Measurements from ENCODE around the gene STAC2.

The STAC2 gene

GRCh38 chr17:39209317-39210092, 16.2 kb downstream of the STAC2 start:
- DNase-seq = no peak

DNA sequence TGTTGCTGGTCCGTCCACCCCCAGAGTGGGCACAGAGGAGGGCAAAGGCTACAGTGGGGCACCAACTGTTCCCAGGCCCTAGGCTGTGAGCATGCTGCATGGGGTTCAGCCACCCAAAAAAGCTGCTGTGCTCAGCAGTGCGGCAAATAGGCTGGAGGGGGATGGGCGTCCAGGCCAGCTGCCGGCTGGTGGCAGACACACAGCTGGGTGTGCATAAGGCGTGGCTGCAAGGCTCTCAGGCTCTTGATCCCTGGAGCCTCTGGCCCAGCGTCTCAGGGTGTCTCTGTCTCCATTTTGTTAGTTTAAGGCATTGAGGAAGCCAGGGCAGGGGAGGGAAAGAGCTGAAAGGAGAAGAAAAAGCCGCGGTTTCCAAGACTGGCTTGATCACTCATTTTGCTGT, 16.9 kb downstream of the STAC2 start:
- DNase-seq = no peak

- no peak for DNase-seq
Observed at GRCh38 chr17:39208136-39208535, 17.6 kb downstream of the STAC2 start.

- no peak for DNase-seq
Observed at GRCh38 chr17:39205112-39205526, 20.6 kb downstream of the STAC2 start.

GRCh38 chr17:39204245-39204644, 21.5 kb downstream of the STAC2 start:
- DNase-seq = no peak

DNA sequence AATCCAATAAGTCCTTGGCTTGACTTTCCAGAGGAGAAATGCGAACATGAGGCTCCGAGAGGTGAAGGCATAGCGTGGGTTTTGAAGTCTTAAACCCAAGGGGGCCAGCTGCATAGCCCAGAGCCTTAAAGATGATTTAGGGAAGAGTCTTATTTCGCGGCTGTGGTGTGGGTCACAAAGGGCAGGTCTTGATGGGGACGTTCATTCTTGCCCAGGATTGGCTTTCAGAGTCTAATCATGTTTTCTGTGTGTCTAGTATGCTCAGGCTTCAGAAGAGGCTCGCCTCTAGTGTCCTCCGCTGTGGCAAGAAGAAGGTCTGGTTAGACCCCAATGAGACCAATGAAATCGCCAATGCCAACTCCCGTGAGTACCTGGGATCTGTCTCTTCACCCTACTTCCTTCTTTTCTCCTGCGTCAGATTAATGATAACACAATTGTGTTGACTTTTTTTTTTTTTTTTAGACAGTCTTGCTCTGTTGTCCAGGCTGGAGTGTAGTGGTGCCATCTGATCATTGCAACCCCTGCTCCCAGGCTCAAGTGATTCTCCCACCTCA, 24.7 kb downstream of the STAC2 start:
- no peak for DNase-seq

GRCh38 chr17:39200070-39200879, 25.5 kb downstream of the STAC2 start, which contains the start of gene RPL19:
TSS of gene RPL19 (plus strand) at chr17:39200283. CDS start at chr17:39200345, 62 bp downstream.
- DNase-seq = peak; percentile 66

- DNase-seq = peak; percentile 71
Observed at GRCh38 chr17:39199820-39200069, 26.0 kb downstream of the STAC2 start.

- DNase-seq = no peak
Observed at GRCh38 chr17:39198186-39198566, 27.6 kb downstream of the STAC2 start.

DNA sequence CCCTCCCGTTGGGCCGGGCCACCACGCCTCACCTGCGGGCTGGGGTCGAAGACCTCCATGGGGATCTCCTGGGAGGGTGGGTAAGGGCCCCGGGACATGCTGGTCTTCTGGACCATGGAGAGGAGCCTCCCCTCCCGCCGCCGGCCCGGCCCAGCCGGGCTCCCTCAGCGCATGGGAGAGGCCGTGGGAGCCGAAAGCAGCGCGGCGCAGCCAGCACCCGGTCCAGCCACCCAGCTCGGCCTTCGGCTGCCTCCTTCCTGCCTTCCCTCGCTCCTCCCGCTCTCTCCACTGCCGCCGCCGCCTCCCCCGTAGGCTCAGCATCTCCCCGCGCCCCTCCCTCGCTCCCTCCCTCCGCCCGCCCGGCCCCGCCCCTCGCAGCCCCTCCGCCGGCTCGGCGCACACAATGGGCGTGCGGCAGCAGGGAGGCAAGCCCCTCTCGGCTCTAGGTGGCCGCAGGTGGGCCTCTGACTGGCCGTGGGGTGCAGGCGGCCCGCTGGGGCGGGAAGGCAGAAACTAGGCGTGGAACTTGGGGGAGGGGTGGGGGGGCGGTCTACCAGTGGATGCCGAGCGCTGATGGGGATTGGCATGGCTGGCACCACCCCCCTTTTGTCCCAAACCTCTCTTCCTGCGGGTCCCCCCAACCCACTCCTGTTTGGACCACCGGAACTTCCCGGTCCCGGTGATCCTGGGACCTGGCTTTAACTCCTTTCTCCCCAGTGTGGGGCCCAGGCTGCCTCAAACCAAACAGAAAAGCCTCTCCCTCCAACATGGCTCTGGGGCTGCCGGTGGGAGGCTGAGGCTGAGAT, 28.2 kb downstream of the STAC2 start, which contains the start of gene CACNB1:
TSS of gene CACNB1 (minus strand) at position 290 of the 806 bp plus-strand sequence. CDS start at position 116, 174 bp downstream.
- DNase-seq = peak; percentile 83

- DNase-seq = no peak
Observed at GRCh38 chr17:39196808-39197291, 28.9 kb downstream of the STAC2 start.

DNA sequence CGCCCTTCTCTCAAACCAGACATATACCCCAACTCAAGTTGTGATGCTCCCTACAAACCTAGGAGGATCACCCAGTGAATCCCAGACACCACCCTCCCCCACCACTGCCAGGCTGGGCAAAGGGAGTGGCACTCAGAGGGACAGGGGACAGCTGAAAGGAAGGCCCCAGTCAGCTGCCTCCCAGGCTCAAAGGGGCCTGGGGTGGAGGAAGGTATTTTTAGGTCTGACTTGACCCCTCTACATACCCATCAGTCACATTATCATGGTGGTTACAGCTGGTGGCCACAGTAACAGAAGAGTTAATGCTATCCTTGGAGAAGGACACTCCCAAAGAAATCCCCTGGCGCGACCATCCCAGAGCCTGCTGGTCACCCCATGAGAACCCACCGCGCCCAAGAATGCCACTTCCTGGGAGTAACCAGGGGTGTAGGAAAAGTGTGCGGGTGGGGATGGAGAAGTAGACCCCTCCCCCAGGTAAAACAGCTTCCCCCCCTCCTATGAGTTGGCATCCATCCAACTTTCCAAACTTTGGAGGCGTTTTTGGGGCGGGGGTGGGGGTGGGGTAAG, 29.4 kb downstream of the STAC2 start:
- no peak for DNase-seq

GRCh38 chr17:39195568-39196160, 30.1 kb downstream of the STAC2 start:
- DNase-seq = no peak

DNA sequence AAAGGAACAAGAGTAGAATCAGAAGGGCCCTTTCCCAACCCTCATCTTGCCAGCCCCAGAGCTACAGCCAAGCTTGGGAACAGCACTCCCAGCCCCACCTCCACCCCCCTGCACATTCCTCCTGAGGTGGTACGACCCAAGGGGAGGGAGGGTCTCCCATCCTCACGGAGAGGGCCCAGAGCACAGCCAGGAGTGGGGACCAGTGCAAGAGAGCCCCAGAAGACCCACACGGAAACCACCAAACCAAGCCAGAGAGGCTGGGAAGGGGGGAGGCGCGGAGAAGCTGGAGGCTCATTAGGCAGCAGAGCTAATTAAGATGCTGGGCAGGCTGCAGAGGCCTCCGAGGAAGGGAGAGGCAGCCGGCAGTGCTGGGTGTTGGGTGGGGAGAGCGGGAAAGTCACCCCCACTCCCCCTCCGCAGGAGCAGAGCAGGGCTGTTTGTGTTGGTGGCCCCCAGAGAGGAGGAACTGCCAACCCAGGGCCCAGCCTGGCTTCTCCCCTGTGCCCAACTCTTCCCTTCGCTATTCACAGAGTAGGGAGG, 30.7 kb downstream of the STAC2 start:
- no peak for DNase-seq

DNA sequence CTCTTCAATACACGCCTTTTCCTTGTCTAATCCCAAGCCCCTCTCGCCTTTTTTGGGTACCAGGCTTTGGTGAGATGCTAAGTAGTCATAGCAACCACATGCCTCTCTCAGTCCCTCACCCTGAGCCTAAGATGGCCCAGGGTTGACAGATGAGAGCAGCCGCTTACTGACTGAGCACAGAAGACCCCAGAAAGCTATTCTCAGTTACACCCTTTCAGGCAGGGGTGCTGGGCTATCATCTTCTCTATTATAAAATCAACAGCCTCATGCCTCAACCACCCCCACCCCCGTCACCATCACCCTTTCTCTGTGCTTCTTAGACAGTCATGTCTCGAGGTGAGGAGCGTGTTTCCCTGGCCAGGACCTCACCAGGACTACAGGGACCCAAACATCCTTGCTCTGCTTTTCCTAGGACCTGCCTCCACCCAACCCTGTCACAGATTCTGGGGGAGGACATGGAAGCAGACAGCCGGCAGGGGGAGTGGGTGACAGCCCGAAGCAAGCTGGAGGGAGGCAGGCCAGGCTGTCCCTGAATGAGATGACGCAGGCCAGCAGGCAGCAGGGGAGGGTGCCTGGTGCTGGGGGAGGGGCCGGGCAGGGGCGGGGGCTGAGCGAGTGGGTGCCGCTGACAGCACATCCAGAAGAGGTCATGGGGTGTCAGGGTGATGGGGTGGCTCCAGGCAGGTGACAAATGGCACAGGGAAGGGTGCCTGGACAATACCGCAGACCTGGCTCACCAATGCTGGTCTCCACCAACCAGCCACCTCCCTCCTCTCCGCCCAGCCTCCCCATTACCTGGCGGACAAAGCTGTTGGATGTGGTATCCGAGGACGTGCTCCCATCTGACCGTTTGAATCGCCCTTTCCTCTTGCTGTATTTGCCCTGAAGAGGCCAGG, 31.4 kb downstream of the STAC2 start:
- peak; percentile 89 for DNase-seq

GRCh38 chr17:39193346-39193745, 32.4 kb downstream of the STAC2 start:
- no peak for DNase-seq

DNA sequence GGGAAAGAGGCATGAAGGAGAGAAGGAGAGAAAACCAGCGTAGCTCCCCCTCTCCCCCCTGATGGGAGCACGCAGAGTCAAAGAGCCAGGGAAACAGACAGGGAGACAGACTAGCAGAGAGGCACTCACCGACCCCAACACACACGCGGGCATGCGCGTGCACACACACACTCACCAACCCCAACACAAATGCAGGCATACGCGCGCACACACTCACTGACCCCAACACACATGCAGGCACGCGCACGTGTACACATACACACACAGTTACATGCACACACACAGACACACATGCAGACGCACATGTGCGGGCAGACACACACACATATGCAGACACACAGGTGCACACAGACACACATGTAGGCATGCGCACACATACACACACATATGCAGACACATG, 32.8 kb downstream of the STAC2 start:
- DNase-seq = no peak

DNA sequence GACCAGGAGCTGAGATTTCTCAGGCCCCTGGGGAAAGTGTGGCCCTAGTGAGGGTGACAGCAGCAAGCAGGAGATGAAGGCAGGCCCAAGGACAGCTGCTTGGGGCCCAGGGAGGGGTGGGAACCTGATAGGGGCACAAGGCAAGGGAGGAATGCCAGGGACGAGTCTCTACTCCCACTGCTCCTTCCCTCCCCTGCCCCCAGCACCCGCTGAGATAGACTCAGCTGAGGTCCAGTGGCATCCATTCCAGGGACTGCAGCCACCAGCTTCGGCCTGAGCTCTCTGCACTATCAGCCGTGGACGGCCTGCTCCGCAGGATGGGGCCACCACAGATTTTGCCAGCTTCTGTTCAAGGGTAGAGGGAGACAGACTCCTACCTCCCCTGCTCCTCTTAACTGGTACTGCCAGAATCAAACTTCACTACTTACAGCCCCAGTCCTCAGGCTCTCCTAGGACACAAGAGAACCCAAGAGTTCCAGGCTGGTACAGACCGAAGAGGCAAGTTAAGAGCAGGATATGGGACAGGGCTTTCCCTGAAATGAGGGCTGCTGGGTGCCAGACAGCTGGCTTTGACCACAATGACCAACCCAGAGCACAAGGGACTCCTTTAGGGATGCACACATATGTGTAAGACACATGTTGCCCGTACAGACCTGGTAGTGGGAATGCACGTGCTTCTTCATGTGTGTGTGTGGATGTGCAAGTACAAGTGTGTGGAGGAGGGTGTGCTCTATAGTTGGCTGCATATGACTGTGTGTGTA, 33.8 kb downstream of the STAC2 start:
- no peak for DNase-seq

DNA sequence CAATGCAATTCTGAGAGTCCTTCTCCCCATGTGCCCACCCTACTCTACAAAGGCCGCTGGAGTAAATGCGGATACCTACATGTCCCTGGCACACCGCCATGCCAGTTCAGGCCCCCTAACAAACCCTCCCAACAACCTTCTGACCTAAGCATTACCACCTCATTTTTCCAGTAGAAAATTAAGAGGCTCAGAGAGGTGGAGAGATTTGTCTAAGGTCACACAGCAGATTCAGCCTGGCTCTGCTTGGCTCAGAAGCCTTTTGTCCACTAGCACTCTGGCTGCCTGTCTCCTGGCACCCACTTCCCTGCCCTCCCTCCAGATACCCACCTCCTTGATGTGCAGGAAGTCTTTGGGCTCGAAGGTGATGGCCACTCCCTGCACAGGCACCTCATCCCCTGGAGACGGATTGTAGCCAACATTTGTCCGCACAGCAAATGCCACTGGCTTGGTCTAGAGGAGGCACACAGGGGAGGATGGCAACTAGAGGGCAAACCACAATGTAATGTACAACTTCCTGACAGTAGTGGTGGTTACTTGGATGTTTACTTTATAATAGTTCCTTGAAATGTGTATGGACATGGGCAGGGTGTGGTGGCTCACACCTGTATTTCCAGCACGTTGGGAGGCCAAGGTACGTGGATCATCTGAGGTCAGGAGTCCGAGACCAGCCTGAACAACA, 38.5 kb downstream of the STAC2 start:
- DNase-seq = no peak

Measured in 8988T (cell line).